GM13976 (cell line): Measurements from ENCODE around the gene BCAP31.

Experiments used
- DNase-seq: peaks from one replicate; pipeline ENCODE4 v3.0.0; 2012; ENCODE audit warnings: low spot score
- in situ Hi-C: fragments of 300-500 bp; cut with MboI; formaldehyde crosslinking; loops from one replicate; pipeline ENCODE4 v1.12.0; 2022; ENCODE audit warnings: low sequenced_read_pairs, mixed read lengths, inconsistent platforms; ENCODE audit not compliant: unreplicated experiment
- TF ChIP-seq, protein P1 (sequence below): IDR thresholded peaks from 2 replicates; pipeline ENCODE4 v1.5.1; 2012; ENCODE audit warnings: borderline replicate concordance, mild to moderate bottlenecking; ENCODE audit not compliant: insufficient read depth; ENCODE audit errors: extremely low read depth, missing control alignments, control extremely low read depth

The BCAP31 gene

DNA sequence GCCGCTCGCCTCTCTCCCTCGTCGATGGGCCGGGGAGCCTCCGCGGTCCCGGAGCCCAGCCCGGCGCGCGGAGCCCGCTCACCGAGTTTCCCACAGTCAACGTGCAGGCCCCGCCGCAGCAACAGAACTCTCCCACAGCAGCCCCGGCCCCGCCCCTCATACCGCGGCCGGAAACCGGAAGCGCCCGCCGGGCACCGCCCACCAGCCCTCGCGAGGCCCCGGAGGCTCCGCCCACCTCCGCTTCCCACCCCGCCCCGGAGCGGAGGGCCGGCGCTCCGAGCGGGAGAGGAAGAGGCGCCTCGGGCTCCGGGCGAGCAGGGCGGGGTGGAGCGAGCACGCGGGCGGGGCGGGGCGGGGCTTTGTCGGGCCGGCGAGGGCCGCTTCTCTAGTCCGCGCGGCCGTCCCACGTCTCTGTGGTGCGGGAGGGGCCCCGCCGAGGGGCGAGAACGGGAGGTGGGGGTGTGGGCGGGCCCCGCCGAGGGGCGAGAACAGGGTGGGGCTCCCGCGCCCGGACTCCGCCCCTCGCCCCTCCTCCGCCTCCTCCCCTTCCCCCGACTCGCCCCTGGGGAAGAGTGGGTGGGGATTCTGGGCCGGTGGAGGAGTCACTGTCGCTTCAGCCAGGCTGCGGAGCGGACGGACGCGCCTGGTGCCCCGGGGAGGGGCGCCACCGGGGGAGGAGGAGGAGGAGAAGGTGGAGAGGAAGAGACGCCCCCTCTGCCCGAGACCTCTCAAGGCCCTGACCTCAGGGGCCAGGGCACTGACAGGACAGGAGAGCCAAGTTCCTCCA is at the start of gene BCAP31, which contains the start of gene ABCD1:
Gene BCAP31 (minus strand): TSS at position 136 of the 787 bp plus-strand sequence. CDS start 1,143 bp downstream, outside the sequence.
Gene ABCD1 (plus strand): TSS at position 605 of the 787 bp plus-strand sequence. CDS start 411 bp downstream, outside the sequence.
- in situ Hi-C loops: no loop called here
- peak; percentile 95 for DNase-seq
- TF ChIP-seq, protein P1, sequence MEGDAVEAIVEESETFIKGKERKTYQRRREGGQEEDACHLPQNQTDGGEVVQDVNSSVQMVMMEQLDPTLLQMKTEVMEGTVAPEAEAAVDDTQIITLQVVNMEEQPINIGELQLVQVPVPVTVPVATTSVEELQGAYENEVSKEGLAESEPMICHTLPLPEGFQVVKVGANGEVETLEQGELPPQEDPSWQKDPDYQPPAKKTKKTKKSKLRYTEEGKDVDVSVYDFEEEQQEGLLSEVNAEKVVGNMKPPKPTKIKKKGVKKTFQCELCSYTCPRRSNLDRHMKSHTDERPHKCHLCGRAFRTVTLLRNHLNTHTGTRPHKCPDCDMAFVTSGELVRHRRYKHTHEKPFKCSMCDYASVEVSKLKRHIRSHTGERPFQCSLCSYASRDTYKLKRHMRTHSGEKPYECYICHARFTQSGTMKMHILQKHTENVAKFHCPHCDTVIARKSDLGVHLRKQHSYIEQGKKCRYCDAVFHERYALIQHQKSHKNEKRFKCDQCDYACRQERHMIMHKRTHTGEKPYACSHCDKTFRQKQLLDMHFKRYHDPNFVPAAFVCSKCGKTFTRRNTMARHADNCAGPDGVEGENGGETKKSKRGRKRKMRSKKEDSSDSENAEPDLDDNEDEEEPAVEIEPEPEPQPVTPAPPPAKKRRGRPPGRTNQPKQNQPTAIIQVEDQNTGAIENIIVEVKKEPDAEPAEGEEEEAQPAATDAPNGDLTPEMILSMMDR: no peak

DNA sequence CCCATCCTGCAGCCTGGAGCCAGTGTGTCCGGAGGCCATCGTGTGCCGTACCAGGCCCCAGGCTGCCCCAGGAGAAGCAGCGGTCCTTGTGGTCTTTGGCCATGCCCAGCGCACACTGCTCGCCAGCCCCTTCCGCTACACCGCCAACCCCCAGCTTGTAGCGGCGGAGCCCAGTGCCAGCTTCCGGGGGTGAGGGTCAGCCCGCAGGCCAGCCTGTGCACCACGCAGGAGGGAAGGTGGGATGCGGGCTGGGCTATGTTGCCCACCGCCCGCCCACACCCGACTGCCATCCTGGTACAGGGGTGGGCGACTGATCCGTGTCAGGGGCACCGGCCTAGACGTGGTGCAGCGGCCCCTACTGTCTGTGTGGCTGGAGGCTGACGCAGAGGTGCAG is 49.0 kb upstream of the BCAP31 start:
- in situ Hi-C loops: no loop called here
- TF ChIP-seq, protein P1: no peak
- DNase-seq: no peak

DNA sequence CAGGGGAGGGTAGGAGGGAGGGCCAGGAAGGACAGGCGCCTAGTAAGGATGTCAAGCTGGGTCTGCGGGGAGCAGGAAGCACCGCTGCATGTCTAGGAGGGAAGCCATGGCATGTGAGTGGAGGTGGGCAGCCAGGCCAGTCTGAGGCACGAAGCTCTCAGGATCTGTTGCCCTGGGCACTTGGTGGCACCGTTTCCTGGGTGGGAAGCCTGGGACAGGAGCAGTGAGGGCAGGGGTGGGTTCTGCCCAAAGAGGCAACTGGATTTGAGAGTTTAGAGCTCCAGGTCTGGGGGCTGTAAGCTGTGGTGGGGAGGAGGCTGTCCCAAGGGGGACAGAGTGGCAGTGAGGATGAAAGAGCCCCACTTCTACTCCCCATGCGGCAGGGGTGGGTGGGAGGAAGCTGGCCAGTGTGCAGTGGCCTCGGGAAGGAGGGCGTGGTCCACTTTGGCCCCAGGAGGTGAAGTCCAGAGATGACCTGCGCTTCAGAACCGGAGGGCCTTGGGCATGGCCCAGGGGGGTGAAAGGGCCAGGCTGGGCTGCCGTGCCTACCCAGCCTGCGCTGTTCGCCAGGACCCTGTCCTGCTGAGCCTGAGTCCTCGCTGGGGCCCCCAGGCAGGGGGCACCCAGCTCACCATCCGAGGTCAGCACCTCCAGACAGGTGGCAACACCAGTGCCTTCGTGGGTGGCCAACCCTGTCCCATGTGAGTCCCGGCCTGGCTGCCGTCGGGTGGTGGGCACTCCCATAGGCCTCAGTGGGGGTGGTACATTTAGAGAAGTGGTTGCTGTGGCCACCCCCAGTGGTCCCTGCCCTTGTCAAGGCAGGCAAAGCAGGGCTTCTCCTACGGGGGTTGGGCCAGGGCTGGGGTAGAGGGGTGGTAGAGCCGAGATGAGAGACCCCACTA is 48.4 kb upstream of the BCAP31 start:
- no peak for DNase-seq
- TF ChIP-seq, protein P1: no peak
- in situ Hi-C loops: no loop called here

DNA sequence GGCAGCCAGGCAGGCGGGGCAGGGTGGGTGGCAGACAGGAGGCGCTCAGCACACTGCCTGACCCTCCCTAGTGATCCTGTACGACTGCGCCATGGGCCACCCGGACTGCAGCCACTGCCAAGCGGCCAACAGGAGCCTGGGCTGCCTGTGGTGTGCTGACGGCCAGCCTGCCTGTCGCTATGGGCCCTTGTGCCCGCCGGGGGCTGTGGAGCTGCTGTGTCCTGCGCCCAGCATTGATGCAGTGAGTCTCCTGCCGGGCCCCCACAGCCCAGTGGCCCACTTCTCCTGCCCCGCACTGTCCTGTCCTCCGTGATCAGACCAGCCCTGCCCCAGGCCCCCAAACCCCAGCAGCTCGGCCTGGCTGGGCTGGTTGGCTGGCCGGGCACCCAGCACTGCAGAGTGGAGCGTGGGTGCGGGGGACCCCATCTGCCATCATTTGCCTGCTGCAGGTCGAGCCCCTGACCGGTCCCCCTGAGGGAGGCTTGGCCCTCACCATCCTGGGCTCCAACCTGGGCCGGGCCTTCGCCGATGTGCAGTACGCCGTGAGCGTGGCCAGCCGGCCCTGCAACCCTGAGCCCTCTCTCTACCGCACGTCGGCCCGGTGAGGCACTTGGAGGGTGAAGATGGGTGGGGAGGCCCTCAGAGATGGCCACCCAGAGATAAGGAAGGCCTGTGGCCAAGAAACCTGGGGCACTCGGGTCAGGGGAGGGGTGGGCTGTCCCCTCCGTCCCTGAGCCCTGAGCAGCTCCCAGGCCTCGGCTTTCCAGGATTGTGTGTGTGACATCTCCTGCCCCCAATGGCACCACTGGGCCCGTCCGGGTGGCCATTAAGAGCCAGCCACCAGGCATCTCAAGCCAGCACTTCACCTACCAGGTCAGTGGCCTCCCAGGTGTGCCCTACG is 47.5 kb upstream of the BCAP31 start:
- in situ Hi-C loops: no loop called here
- TF ChIP-seq, protein P1: no peak
- DNase-seq: no peak

DNA sequence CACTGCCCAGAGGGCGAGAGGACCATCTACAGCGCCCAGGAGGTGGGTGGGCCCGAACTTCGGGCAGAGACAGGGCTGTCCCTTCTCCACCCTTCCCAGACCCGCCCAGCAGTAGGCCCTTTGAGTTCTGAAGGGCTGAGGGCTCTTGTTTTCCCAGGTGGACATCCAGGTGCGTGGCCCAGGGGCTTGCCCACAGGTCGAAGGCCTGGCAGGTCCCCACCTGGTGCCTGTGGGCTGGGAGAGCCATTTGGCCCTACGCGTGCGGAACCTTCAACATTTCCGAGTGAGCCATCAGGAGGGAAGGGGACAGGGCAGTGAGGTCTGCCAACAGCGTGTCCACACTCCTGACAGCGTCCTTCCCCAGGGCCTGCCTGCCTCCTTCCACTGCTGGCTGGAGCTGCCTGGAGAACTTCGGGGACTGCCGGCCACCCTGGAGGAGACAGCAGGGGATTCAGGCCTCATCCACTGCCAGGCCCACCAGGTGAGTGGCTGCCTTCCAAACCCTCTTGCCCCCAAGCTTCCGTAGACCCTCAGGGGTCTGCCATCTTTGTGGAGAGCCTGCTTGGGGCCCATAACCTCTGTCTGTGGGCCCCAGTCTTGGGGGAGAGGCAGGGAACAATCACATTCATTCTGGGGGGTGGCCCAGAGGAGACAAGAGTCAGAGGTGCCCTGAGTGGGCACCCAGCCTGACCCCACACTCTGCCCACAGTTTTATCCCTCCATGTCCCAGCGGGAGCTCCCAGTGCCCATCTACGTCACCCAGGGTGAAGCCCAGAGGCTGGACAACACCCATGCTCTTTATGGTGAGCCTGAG is 46.6 kb upstream of the BCAP31 start:
- peak; percentile 24 for DNase-seq
- in situ Hi-C loops: no loop called here
- TF ChIP-seq, protein P1: no peak
